GM21447 (cell line): ENCODE results near the gene MSS51.

ENCODE experiments used
- ATAC-seq: cut with Tn5 transposase; IDR thresholded peaks from one replicate; pipeline ENCODE4 v1.9.1; 2021; ENCODE audit not compliant: unreplicated experiment

The MSS51 gene

DNA sequence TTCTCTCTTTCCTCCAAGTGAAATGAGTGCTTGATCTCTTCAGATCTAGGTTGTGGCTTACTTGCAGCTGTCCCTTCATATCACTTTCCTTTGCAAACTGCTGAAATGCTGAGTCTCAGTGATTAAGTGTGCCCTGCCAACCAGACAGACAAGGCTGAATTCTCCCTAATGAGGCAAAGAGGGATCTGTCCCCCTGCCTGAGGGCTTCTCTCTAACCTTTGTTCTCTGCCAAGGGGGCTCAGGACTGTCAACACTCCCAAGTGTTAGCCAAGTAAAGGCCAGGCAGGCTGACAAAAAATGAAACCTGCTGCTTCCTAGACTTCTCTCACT is at the start of gene MSS51:
Gene MSS51, minus strand, starts transcription at position 24 of the 330 bp plus-strand sequence. CDS start 5,277 bp downstream, outside the sequence.
- no peak for ATAC-seq

DNA sequence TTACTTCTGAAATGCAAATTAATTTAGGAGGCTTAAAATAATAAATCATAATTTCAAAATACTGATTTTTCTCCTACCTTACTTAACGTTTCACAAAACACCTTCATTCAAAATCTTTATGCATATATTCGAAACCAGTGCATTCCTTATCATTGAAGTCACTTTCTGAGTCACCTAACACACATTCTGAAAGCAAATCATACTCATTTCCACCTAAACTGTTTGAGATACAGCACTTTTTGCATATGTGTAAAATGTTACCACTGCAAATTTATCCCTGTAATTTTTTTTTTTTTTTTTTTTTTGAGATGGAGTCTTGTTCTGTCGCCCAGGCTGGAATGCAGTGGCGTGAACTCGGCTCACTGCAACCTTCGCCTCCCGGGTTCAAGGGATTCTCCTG is 46.8 kb upstream of the MSS51 start:
- ATAC-seq, result no peak

DNA sequence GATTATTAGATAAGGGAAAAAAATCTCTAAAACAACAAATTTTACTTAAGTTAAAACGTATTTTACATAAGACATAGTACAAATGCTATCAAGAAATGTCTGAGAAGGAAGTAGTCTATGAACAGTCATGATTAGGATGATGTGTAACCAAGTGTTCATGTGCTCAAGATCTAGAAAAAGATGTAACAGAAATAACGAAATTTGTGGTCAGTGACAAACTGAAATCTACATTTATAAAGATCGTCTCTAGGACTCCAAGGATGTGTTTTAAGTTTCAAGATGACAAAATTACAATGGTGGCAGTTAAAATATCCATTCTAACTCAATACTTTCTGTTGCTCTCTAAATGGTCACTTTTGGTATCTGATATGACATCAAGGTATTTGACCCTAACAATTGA is 45.3 kb upstream of the MSS51 start:
- no peak for ATAC-seq

- no peak for ATAC-seq
Observed at GRCh38 chr10:73471226-73471625, 37.9 kb upstream of the MSS51 start.

- no peak for ATAC-seq
Observed at GRCh38 chr10:73469579-73469978, 36.2 kb upstream of the MSS51 start.

- no peak for ATAC-seq
Observed at GRCh38 chr10:73467206-73467605, 33.8 kb upstream of the MSS51 start.

DNA sequence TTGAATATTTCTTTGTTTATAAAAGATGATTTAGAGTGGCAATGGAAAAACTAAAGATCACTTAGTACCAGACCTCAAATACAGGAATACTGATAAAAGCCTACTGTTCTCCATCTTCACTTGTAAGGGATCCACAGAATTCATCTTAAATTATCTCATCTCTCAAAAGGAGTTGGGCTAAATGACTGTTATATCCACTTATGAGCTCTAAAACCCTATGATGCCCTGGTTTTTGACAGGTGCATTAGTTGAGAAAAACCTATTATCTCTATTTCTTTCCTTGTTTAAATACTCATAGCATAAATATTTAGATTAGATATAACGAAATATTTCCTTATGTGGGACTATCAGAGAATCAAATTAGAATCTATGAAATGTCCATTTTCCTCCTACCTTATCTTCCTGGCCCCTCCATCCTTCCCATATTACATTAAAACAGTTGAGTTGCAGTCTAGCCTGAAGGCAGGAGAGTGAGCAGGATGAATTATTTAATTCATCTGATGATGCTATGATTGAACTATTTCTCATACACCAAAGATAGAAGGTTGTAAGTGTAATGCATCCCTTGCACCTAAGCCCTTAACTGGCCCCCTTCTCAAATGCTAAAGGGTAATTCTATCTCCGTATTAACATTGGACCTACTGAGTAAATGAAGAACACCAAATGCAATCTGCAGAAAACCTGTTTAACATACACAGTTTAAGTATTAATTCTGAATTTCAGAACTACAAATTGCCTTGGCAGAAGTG is 32.8 kb upstream of the MSS51 start:
- no peak for ATAC-seq

DNA sequence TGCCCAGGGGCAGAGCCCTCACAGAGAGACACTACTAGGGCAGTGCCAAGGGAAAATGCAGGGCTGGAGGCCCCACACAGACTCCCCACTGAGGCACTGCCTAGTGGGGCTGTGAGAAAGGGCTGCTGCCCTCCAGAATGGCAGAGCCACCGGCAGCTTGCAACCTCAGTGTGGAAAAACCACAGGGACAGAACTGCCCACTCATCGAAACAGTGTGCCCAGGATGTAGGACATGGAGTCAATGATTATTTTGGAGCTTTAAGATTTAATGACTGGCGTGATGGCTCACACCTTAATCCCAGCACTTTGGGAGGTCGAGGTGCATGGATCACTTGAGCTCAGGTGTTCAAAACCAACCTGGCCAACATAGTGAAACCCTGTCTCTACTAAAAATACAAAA is 27.5 kb upstream of the MSS51 start:
- ATAC-seq, result no peak

DNA sequence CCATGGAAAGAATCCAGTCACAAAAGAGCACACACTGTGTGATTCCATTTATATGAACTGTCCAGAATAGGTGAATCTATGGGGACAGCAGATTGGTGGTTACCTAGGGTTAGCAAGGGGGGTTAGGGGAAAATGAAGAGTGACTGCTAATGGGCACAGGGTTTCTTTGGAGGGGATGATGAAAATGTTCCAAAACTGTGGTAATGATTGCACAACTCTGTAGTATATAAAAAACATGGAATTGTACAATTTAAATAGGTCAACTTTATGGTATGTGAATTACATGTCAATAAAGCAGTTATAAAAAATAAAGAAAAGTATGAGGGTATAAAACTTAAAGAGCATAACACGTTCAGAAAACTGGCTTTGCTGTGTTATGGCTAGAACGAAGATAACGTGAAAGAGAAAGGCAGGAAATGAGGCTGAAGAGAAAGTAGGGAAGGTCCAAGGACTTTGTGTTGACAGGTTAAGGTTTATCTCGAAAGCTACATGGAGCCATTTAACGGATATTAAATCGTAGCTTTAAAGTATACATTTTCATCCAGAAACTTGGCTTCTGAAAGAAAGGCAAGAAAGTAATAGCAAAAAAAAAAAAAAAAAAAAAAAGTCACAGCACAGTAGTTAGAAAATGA is 26.4 kb upstream of the MSS51 start:
- ATAC-seq, result no peak

- ATAC-seq, result no peak
Observed at GRCh38 chr10:73456187-73456890, 23.0 kb upstream of the MSS51 start.

DNA sequence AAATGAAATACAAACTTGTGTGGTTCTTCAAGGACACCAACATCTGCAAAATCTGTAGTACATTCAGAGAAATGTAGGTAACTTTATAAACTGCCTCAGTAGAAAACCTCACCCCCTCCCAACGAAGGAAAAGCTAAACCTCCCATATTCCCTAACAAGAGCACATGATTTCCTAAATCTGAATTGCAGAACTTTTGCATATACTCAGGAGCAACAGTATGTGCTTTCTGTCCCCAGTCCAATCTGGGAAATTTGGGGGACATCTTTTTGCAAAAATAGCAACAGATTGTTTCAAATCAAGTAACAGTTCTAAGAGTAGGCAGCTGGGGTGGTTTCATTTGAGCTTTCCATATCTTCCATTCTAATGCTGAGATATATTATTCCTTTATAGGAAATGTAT is 15.8 kb upstream of the MSS51 start:
- no peak for ATAC-seq

DNA sequence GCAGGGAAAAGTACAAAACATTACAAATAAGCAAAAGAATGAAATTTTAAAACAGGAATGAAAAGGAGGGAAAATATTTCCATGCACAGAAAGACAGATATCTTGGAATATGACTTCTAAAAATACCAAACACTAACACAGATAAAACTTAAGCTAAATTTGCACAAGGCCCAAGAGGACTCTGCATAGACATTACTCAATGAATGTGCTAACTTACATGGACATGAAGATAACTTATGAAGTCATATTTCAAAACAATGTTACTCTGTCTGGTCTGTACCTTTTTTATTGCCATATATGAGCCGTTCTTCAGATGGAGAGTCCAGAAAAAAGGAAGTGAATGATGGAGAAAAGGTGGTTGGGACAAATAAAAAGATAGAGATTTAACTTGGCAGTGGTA is 15.0 kb upstream of the MSS51 start:
- ATAC-seq, result no peak

DNA sequence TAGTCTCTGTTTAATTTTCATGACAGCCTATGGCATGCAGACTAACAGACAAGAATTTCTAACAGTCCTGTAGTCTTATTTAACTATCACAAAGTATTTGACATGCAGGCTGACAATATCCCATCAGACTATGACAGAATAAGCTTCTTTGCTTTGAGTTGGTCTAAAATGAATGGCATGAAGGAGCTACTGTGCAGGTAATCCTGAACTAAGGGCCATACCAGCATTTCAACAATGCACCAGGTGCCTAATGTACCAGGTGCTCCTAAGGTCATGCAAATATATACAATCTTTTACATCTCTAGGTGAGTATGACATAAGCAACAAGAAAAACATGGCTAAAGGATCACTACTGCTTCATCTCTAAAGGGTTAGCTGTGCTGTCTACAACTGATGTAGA is 13.6 kb upstream of the MSS51 start:
- no peak for ATAC-seq

GRCh38 chr10:73444457-73444856 is 11.1 kb upstream of the MSS51 start:
- ATAC-seq, result no peak

DNA sequence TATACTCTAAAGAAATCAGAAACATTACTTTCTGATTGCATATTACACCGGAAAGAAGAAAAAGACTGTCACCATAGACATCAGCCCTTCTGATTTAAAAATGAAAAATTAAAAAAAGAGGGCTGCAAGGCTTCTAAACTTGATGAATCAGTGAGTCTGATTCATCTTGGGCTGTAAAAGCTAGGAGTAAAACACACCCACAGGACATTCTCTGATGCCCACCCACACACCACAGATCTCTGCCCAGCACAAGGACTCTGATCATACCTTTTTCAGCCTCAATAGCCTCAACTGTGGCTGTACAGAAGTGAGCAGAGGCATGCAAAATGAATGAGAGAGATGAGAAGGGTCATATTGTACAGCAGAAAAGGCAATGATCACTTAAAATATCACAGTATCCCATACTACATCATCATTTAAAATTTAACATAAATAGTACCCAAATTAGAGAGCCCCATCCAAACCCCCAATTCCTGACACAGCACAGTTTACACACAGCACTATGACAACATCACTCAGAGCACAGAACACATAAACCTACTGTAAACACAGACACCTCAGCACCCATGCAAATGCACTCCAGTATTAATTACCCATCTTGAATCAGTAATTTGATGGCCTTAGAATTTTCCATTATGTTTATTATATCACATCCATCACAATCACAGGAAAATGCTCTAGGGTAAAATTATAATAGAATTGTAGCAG is 6.4 kb upstream of the MSS51 start:
- ATAC-seq, result no peak

- ATAC-seq, result no peak
Observed at GRCh38 chr10:73439055-73439454, 5.7 kb upstream of the MSS51 start.

- ATAC-seq, result no peak
Observed at GRCh38 chr10:73432646-73433537, 469 bp downstream of the MSS51 start.

- no peak for ATAC-seq
Observed at GRCh38 chr10:73426318-73426717, 7.0 kb downstream of the MSS51 start.

DNA sequence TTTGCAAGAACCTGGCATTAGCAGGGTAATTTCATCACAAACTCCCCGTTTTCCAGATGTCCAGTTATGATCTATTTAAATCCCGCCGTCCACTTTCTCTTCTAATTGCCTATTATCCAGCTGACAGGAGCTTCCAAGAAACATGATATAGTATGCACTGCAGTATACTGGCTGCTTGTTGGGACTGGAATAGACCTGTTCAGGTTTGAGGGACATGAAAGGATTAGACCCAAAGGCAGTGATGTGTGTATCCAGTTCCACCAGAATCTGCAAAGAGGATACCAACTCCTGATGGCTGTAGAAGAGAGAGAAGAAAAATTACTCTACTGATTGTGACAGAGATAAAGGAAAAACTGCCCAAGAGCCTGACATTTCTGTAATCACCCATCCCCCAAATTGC is 8.9 kb downstream of the MSS51 start:
- ATAC-seq, result no peak

GRCh38 chr10:73423309-73423708 is 10.1 kb downstream of the MSS51 start:
- ATAC-seq, result no peak

DNA sequence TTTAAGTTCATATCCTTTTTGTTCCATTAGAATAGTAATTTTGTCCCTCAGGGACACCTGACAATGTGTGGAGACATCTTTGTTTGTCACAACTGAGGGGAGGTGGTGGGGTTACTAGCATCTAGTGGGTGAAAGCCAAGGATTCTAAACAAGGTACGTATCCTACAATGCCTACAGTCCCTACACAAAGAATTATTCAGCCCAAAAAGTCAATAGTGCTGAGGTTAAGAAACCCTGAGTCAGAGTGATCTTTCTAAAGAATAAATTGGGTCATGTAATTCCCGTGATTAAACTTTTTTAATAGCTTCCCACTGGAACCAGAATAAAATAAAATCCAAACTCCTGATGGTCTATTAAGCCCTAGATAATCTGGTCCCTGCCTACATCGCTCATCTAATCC is 16.8 kb downstream of the MSS51 start:
- no peak for ATAC-seq
